Measurements from ENCODE around the gene NAALADL2.

The NAALADL2 gene

GRCh38 chr3:175735866-175736265 lies 876.7 kb downstream of the NAALADL2 start:
- no peaks in the 10 kb centered on the region for H4K20me1 ChIP-seq (ENCODE audit: insufficient read depth)
- H3K36me3 ChIP-seq (ENCODE audit: insufficient read depth) = no peaks in the 10 kb centered on the region
- no peak overlapping the region for H2AFZ ChIP-seq (ENCODE audit: low read depth)
- no peak overlapping the region for H3K27ac ChIP-seq
- H3K4me2 ChIP-seq = no peak overlapping the region
- no peak for TF ChIP-seq CTCF (conservative IDR thresholded peaks at IDR 0.05; ENCODE audit: low read depth, low read length)
- no peak overlapping the region for H3K4me3 ChIP-seq (IDR thresholded peaks at IDR 0.05; ENCODE audit: insufficient read depth, low read depth, low read length)
- no peaks in the 10 kb centered on the region for H3K27me3 ChIP-seq (ENCODE audit: insufficient read depth, low read depth)
- H3K79me2 ChIP-seq (ENCODE audit: insufficient read depth, low read depth) = no peaks in the 10 kb centered on the region
- no peaks in the 10 kb centered on the region for H3K4me1 ChIP-seq (ENCODE audit: low read depth, poor library complexity, severe bottlenecking)
- H3K9ac ChIP-seq = no peak overlapping the region

GRCh38 chr3:175737646-175738572 lies 878.8 kb downstream of the NAALADL2 start:
- Histone ChIP-seq H3K4me2 (no peak overlapping the region), H3K27ac (no peak overlapping the region), H2AFZ (ENCODE audit: low read depth) (no peak overlapping the region), H4K20me1 (ENCODE audit: insufficient read depth) (no peaks in the 10 kb centered on the region), H3K4me1 (ENCODE audit: low read depth, poor library complexity, severe bottlenecking) (no peaks in the 10 kb centered on the region), H3K36me3 (ENCODE audit: insufficient read depth) (no peaks in the 10 kb centered on the region), H3K27me3 (ENCODE audit: insufficient read depth, low read depth) (no peaks in the 10 kb centered on the region), H3K79me2 (ENCODE audit: insufficient read depth, low read depth) (no peaks in the 10 kb centered on the region), H3K9ac (no peak overlapping the region), H3K4me3 (IDR thresholded peaks at IDR 0.05; ENCODE audit: insufficient read depth, low read depth, low read length) (no peak overlapping the region)
- TF ChIP-seq CTCF (conservative IDR thresholded peaks at IDR 0.05; ENCODE audit: low read depth, low read length) = no peak

- no peaks in the 10 kb centered on the region for H3K27me3 ChIP-seq (ENCODE audit: insufficient read depth, low read depth)
- H3K27ac ChIP-seq = no peak overlapping the region
- H3K4me2 ChIP-seq = no peak overlapping the region
- H3K36me3 ChIP-seq (ENCODE audit: insufficient read depth) = no peaks in the 10 kb centered on the region
- no peaks in the 10 kb centered on the region for H3K79me2 ChIP-seq (ENCODE audit: insufficient read depth, low read depth)
- H3K4me3 ChIP-seq (IDR thresholded peaks at IDR 0.05; ENCODE audit: insufficient read depth, low read depth, low read length) = no peak overlapping the region
- H2AFZ ChIP-seq (ENCODE audit: low read depth) = no peak overlapping the region
- no peaks in the 10 kb centered on the region for H4K20me1 ChIP-seq (ENCODE audit: insufficient read depth)
- H3K9ac ChIP-seq = no peak overlapping the region
- no peaks in the 10 kb centered on the region for H3K4me1 ChIP-seq (ENCODE audit: low read depth, poor library complexity, severe bottlenecking)
- no peak for TF ChIP-seq CTCF (conservative IDR thresholded peaks at IDR 0.05; ENCODE audit: low read depth, low read length)
Observed at GRCh38 chr3:175741951-175742350, 882.8 kb downstream of the NAALADL2 start.

GRCh38 chr3:175743733-175744400 lies 884.7 kb downstream of the NAALADL2 start:
- Histone ChIP-seq H4K20me1 (ENCODE audit: insufficient read depth) (no peaks in the 10 kb centered on the region), H2AFZ (ENCODE audit: low read depth) (no peak overlapping the region), H3K9ac (no peak overlapping the region), H3K27ac (no peak overlapping the region), H3K36me3 (ENCODE audit: insufficient read depth) (no peaks in the 10 kb centered on the region), H3K4me2 (no peak overlapping the region), H3K27me3 (ENCODE audit: insufficient read depth, low read depth) (no peaks in the 10 kb centered on the region), H3K4me3 (IDR thresholded peaks at IDR 0.05; ENCODE audit: insufficient read depth, low read depth, low read length) (no peak overlapping the region), H3K4me1 (ENCODE audit: low read depth, poor library complexity, severe bottlenecking) (no peaks in the 10 kb centered on the region), H3K79me2 (ENCODE audit: insufficient read depth, low read depth) (no peaks in the 10 kb centered on the region)
- no peak for TF ChIP-seq CTCF (conservative IDR thresholded peaks at IDR 0.05; ENCODE audit: low read depth, low read length)
